Tibial artery (tissue), 4 donors: ENCODE results near the gene ARIH1.
A peak's percentile ranks its signal among the peaks of the same experiment; 100 is the strongest.
"Not testable (repeated sequence)": the region's sequence is repeated elsewhere in the genome, so short reads cannot be mapped to it uniquely, and the experiment has no call there.

Experiments
- DNase-seq, 2 donors: peaks; one replicate each; pipeline ENCODE4 v3.0.0-alpha.2; 2019
- H3K27ac ChIP-seq, 2 donors: fragments of 200-600 bp; sonication (generic) in 1 of 2; 1 replicate in 1 of 2; 2 replicates in 1 of 2; pipeline ENCODE4 v1.5.1; 2018 to 2019; ENCODE audit warnings: mild to moderate bottlenecking in 1 of 2
- H3K27me3 ChIP-seq, 2 donors: fragments of 200-600 bp; sonication (generic) in 1 of 2; one replicate each; pipeline versions ENCODE4 v1.5.1 to v1.6.0; 2016 to 2019
- H3K36me3 ChIP-seq, 3 donors: fragments of 200-600 bp; sonication (generic) in 2 of 3; one replicate each; pipeline ENCODE4 v1.5.1; 2016 to 2019; ENCODE audit warnings: mild to moderate bottlenecking in 2 of 3
- H3K4me1 ChIP-seq, 4 donors: fragments of 200-600 bp; sonication (generic) in 2 of 4; 1 replicate in 3 of 4; 2 replicates in 1 of 4; pipeline ENCODE4 v1.5.1; 2016 to 2019
- H3K4me3 ChIP-seq, 2 donors: fragments of 200-600 bp; sonication (generic) in 1 of 2; 1 replicate in 1 of 2; 2 replicates in 1 of 2; pipeline ENCODE4 v1.5.1; 2018 to 2019; ENCODE audit warnings: mild to moderate bottlenecking in 2 of 2
- H3K9me3 ChIP-seq, 3 donors: fragments of 200-600 bp; sonication (generic) in 1 of 3; one replicate each; pipeline ENCODE4 v1.5.1; 2016 to 2019
- intact Hi-C: fragments of 100-400 bp; cut with DNase I; formaldehyde crosslinking; loops from one replicate; pipeline ENCODE4 v1.15.0; 2023; ENCODE audit warnings: low total_unique reads
- TF ChIP-seq, protein P1 (sequence below), 2 experiments: fragments of 200-600 bp in 1 of 2; fragments of 450-650 bp in 1 of 2; IDR thresholded peaks; one replicate each; pipeline ENCODE4 v1.5.1; 2017 to 2019; ENCODE audit warnings: antibody characterized with exemption in 2 of 2, mild to moderate bottlenecking in 1 of 2, moderate library complexity in 1 of 2

The ARIH1 gene, protein sequence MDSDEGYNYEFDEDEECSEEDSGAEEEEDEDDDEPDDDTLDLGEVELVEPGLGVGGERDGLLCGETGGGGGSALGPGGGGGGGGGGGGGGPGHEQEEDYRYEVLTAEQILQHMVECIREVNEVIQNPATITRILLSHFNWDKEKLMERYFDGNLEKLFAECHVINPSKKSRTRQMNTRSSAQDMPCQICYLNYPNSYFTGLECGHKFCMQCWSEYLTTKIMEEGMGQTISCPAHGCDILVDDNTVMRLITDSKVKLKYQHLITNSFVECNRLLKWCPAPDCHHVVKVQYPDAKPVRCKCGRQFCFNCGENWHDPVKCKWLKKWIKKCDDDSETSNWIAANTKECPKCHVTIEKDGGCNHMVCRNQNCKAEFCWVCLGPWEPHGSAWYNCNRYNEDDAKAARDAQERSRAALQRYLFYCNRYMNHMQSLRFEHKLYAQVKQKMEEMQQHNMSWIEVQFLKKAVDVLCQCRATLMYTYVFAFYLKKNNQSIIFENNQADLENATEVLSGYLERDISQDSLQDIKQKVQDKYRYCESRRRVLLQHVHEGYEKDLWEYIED

DNA sequence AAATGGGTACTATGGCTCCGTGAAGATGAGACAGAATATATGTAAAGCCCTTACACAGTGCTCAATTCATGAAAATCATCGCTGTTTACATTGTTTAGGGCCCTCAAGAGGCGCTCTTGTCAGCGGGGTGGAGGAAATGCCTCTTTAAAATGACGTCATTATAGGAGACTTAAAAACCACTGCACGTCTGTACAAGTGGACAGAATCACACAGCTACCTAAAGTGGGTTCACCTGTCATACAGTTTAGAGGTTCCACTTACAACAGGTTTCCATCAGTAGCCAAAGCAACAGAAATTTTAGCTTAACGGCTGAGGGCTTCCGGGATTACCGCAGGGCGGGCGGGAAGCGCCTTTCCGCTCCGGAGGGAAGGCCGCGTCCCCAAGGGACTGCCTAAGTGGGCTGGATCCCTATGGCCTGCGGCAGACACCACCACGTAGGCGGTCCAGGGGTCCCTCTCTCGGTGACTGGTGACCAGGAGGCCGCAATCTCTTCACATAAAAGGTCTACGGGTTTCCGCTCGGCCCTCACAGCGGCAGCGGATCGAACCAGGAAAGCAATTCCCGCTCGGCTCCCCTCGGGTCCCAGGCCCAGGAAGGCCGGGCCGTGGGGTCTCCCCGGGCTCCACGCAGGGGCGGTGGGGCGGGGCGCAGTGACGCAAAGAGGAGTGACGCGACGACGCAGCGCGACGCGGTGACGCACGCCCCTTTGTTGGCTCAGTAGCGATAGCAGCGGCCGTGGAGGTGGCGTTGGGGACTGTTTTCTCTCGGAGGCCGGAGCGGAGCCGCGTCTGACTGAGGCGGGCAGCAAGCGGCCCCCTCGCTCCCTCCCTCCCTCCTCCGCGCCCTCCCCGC is at the start of gene ARIH1:
ARIH1 (plus strand) TSS at position 717 of the 852 bp plus-strand sequence. CDS start 310 bp downstream, outside the sequence.
- H3K27ac ChIP-seq: peak within 1 kb of the TSS; percentile 94 to 100
- TF ChIP-seq, protein P1, sequence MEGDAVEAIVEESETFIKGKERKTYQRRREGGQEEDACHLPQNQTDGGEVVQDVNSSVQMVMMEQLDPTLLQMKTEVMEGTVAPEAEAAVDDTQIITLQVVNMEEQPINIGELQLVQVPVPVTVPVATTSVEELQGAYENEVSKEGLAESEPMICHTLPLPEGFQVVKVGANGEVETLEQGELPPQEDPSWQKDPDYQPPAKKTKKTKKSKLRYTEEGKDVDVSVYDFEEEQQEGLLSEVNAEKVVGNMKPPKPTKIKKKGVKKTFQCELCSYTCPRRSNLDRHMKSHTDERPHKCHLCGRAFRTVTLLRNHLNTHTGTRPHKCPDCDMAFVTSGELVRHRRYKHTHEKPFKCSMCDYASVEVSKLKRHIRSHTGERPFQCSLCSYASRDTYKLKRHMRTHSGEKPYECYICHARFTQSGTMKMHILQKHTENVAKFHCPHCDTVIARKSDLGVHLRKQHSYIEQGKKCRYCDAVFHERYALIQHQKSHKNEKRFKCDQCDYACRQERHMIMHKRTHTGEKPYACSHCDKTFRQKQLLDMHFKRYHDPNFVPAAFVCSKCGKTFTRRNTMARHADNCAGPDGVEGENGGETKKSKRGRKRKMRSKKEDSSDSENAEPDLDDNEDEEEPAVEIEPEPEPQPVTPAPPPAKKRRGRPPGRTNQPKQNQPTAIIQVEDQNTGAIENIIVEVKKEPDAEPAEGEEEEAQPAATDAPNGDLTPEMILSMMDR (IDR thresholded peaks at IDR 0.05): peak in 1 of 2 experiments; percentile 7
- H3K4me1 ChIP-seq: peaks cover 0 to 46% (median 40%) of the 10 kb centered on the region in 4 donors
- H3K9me3 ChIP-seq: no peaks in the 10 kb centered on the region
- no peaks in the 10 kb centered on the region for H3K27me3 ChIP-seq
- intact Hi-C loops: loop anchor here (5.0 to 10.0 kb wide), 2 partner anchors 99 to 213 kb away; partner anchors contain the start of genes BBS4, HEXA and HIGD2B
- peak within 1 kb of the TSS; percentile 82 to 92 for H3K4me3 ChIP-seq
- peak; percentile 95 to 98 for DNase-seq
- peaks cover 0 to 14% (median 0%) of the 10 kb centered on the region in 3 donors for H3K36me3 ChIP-seq

DNA sequence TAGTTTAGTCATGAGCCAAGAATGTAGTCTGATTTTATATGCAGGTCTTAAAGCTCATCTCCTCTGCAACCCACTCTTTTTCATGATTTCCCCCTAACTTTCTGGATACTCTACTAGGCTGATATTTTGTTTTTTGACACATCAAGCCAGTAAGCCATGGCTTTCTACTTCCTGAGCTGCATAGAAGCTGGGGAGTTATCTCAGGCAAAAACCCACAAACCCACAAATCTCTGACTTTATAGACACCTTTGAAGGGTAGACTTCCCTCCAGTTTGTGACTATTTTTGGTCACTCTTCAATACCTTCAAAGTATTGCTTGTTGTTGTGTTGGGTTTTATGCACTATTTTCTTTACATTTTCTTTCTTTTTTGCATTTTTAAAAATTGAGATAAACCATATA is 47.4 kb upstream of the ARIH1 start:
- H3K27me3 ChIP-seq: no peaks in the 10 kb centered on the region
- H3K36me3 ChIP-seq: no peaks in the 10 kb centered on the region
- no peaks in the 10 kb centered on the region for H3K4me1 ChIP-seq
- no peak overlapping the region for H3K4me3 ChIP-seq
- TF ChIP-seq, protein P1 (IDR thresholded peaks at IDR 0.05): no peak
- H3K9me3 ChIP-seq: peaks cover 0 to 8% (median 0%) of the 10 kb centered on the region in 3 donors
- intact Hi-C loops: no loop called here
- no peak overlapping the region for H3K27ac ChIP-seq
- DNase-seq: no peak

DNA sequence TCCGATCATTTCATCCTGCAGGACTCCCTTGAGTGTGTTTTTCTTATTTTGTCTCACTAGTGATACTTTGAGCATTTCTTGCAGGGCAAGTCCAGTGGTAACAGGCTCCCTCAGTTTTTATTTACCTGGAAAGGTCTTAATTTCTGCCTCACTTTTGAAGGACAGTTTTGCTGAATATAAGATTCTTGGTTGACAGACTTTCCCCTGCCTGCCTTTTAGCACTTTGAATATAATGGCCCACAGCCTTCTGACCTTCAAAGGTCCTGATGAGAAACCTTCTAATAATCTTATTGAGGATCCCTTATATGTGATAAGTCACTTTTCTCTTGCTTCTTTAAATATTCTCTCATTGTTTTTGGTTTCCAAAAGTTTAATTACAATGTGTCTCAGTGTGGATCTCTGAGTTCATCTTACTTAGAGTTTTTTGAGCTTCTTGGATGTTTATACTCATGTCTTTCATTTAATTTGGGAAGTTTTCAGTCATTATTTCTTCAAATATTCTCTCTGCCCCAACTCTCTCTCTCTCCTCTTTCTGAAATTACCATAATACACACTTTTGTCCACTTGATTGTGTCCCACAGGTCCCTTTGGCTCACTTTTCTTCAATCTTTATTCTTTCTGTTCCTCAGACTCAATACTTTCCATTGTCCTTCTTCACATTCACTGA is 36.3 kb upstream of the ARIH1 start:
- TF ChIP-seq, protein P1 (IDR thresholded peaks at IDR 0.05): no peak
- no peak overlapping the region for H3K4me3 ChIP-seq
- H3K9me3 ChIP-seq: peaks cover 0 to 24% (median 16%) of the 10 kb centered on the region in 3 donors
- peaks cover 0 to 7% (median 0%) of the 10 kb centered on the region in 4 donors for H3K4me1 ChIP-seq
- H3K27me3 ChIP-seq: no peaks in the 10 kb centered on the region
- no peak for DNase-seq
- intact Hi-C loops: no loop called here
- no peak overlapping the region for H3K27ac ChIP-seq
- no peaks in the 10 kb centered on the region for H3K36me3 ChIP-seq

DNA sequence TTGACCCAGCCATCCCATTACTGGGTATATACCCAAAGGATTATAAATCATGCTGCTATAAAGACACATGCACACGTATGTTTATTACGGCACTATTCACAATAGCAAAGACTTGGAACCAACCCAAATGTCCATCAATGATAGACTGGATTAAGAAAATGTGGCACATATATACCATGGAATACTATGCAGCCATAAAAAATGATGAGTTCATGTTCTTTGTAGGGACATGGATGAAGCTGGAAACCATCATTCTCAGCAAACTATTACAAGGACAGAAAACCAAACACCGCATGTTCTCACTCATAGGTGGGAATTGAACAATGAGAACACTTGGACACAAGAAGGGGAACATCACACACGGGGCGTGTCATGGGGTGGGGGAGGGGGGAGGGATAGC is 31.3 kb upstream of the ARIH1 start:
- H3K27ac ChIP-seq, H3K9me3 ChIP-seq, H3K4me1 ChIP-seq, DNase-seq, H3K4me3 ChIP-seq, intact Hi-C loops, H3K36me3 ChIP-seq, H3K27me3 ChIP-seq: not testable (repeated sequence)

DNA sequence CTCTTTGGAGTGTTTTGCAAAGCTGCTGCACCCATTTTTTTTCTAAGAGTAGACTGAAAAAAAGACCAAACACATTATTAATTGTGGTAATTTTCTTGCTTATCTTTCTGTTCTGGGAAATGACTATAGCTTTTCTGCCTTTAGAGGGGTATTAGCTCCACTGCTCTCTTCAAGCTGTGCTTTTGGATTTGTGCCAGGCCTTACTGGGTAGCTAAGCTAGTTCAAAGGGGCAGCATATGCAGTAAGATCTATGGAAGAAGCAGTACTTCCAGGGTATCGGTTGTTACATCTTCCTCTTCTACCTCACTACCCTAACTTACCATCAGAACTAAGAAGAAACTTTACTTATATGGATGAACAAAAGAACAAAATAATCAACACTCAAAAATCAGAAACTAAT is 28.7 kb upstream of the ARIH1 start:
- DNase-seq: no peak
- H3K27me3 ChIP-seq: no peaks in the 10 kb centered on the region
- H3K27ac ChIP-seq: no peak overlapping the region
- TF ChIP-seq, protein P1 (IDR thresholded peaks at IDR 0.05): no peak
- H3K36me3 ChIP-seq: no peaks in the 10 kb centered on the region
- H3K4me1 ChIP-seq: no peaks in the 10 kb centered on the region
- no peaks in the 10 kb centered on the region for H3K9me3 ChIP-seq
- intact Hi-C loops: no loop called here
- no peak overlapping the region for H3K4me3 ChIP-seq
